ENCODE measurements around the gene NUAK2.

Gene NUAK2

DNA sequence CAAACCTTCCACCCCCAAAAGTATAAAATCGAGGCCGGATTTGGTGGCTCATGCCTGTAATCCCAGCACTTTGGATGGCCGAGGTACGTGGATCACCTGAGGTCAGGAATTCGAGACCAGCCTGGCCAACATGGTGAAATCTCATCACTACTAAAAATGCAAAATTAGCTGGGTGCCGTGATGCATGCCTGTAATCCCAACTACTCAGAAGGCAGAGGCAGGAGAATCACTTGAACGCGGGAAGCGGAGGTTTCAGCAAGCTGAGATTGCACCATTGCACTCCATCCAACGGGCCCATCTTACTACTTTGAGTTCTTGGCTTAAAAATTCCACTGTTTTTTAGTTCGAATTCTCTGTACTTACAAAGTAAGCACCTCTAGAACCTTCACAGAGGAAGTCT is 24.2 kb upstream of the NUAK2 start:
- DNase-seq = no peak

DNA sequence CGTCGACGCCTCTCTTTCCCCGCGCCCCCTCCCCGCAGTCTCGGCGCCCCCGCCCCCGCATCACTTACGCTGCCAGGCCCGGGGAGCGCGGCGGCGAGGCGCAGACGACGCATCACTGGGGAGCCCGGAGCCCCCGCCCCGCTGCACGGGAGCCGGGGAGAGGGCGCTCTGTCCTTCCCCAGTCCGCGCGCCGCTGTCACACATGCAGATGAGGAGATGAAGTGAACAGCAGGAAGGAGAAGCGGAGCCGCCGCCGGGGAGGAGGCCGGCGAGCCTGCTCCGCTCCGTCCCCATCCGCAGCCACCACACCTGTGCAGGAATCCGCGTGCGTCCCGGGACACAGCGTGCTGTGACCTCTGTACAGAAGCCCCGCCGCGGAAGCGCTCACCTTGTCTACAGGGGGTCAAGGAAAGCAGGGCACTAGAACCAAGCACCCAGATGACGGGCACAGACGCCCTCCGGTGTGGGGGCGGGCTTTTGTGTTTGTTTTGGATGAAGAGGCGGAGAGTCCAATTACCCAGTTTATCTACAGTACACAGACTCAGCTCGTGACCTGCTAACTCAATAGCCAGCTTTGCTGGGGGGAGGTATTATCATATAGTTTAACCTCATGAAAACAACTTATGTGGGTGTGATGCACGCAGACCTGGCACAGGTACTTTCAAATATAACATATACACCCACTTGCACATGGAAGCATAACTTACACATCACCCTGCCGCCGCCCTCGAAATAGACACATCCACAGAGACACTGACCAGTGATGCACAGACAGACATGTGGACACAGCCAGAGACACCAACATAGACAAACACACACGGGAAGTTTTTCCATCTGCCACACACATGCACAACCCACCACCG is 22.8 kb upstream of the NUAK2 start:
- DNase-seq = no peak

- DNase-seq = no peak
Observed at GRCh38 chr1:205343431-205344065, 22.0 kb upstream of the NUAK2 start.

- DNase-seq = no peak
Observed at GRCh38 chr1:205342986-205343385, 21.4 kb upstream of the NUAK2 start.

GRCh38 chr1:205340676-205341075 is 19.1 kb upstream of the NUAK2 start:
- no peak for DNase-seq

- no peak for DNase-seq
Observed at GRCh38 chr1:205339717-205340116, 18.2 kb upstream of the NUAK2 start.

- DNase-seq = no peak
Observed at GRCh38 chr1:205339197-205339702, 17.7 kb upstream of the NUAK2 start.

GRCh38 chr1:205338011-205338410 is 16.5 kb upstream of the NUAK2 start:
- no peak for DNase-seq

DNA sequence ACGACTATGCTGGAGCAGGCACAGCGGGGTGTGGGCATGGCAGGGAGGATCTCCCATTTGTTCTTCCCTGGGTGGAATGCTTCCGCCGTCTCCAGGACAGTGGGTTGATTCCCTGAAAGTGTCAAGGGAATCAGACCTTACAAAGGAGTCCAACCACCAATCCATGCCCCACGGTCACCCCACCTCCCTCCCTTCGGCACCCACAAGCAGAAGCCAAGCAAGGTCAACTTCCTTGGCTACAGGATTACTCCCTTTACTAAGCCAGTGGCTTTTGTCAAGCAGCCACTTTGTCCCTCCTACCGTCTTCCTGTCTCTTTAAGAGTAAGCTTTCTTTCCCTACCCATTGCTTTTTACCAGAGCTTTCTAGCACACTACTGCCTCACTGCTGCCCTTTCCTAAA is 15.9 kb upstream of the NUAK2 start:
- DNase-seq = no peak

- peak; percentile 73 for DNase-seq
Observed at GRCh38 chr1:205335692-205336091, 14.1 kb upstream of the NUAK2 start.

GRCh38 chr1:205332015-205332791 is 10.7 kb upstream of the NUAK2 start:
- no peak for DNase-seq

GRCh38 chr1:205330150-205330549 is 8.6 kb upstream of the NUAK2 start:
- DNase-seq = no peak

DNA sequence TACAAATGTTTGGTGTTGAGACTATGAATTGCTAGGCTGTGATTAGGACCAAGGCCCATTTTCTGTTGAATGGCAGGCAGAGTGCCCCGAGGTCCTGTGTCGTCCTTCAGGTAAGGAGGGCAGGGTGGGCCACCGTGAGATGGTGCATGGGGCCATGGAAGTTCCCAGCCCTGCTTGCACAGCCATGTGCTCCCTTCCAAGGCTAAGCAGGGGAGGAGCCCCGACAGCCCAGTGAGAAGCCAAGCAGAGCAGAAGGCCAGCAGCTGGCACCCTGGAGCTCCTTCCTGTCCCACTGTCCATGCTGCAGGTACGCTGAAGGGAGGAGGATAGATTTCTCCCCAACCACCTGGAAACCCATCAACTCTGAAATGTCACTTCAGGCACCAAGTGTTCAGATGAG is 8.2 kb upstream of the NUAK2 start:
- DNase-seq = no peak

- no peak for DNase-seq
Observed at GRCh38 chr1:205328476-205328875, 6.9 kb upstream of the NUAK2 start.

- DNase-seq = no peak
Observed at GRCh38 chr1:205326812-205327466, 5.4 kb upstream of the NUAK2 start.

DNA sequence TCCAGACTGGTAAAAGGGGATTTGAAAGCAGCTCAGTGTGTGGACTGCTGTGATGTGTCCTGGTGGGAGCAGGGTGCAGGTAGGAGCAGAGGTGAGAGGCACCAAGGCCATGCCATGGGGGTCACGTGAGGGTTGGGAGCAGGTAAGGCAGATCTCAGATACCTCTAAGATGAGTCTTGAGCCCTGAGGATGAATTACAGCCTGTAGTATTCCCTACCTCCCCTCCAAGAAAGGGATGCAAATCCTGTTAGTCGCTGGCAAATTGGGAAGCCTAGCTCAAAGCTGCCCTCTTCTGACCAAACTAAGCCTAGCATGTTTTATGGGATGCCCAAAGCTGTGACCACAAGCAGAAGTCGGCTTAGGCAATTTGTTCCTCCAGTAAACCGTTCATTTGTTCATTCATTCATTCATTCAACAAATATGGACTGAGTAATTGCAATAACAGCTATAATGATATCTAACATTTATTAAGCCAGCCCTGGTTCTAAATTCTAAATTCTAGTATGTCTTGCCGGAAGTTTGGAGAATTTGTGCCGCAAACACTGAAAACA is 3.9 kb upstream of the NUAK2 start:
- peak; percentile 76 for DNase-seq

DNA sequence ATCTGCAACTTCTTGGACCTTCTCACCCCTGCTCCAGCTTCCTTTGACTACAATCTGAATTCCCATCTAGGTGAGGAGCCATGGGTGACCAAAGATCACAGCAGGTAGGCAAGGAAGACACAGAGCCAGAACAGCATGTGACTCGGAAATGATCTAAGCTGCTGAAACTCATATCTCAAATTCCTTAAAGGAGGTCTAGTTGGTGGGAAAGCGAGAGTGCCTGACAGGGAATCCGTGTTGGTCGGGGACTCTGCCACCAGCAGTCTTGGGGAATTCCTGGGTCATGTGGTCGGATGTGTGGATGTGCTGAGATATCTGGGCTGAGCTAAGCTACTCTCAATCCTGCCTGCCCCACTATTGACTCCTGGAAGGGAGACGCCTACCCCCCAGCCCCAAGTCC is 3.2 kb upstream of the NUAK2 start:
- DNase-seq = no peak

DNA sequence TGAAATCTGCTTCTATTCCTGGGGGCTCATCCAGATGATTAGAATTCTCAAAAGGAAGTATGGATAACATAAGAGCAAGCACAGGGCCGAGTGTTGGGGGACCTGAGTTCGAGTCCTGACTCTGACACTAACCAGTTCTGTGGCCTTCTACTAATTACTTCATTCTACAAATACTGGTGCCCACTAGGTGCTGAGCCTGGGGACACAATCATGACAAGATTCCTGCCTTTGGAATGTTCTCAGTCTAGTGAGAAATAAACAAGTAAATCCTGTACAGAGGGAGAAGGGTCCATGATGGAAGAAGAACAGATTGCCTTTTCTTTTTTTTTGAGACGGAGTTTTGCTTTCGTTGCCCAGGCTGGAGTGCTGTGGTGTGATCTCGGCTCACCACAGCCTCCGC is 2.2 kb upstream of the NUAK2 start:
- no peak for DNase-seq

DNA sequence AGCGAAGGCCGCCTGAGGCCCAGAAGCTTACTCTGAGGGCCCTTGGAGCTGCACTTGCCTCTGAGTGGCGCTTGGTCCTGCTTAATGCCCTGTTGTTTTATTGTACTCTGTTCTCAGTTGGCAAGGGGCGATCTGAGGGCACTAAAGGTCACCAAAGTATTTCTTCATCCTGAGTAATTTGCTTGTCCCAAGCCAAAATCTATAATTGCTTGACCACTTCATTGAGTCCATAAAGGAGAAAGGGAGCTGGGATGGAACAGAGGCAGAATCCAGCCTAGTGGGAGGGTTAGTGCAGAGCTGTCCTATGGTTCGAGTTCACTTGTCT is 376 bp upstream of the NUAK2 start:
- DNase-seq = no peak

- DNase-seq = no peak
Observed at GRCh38 chr1:205319081-205320018, 2.2 kb downstream of the NUAK2 start.

DNA sequence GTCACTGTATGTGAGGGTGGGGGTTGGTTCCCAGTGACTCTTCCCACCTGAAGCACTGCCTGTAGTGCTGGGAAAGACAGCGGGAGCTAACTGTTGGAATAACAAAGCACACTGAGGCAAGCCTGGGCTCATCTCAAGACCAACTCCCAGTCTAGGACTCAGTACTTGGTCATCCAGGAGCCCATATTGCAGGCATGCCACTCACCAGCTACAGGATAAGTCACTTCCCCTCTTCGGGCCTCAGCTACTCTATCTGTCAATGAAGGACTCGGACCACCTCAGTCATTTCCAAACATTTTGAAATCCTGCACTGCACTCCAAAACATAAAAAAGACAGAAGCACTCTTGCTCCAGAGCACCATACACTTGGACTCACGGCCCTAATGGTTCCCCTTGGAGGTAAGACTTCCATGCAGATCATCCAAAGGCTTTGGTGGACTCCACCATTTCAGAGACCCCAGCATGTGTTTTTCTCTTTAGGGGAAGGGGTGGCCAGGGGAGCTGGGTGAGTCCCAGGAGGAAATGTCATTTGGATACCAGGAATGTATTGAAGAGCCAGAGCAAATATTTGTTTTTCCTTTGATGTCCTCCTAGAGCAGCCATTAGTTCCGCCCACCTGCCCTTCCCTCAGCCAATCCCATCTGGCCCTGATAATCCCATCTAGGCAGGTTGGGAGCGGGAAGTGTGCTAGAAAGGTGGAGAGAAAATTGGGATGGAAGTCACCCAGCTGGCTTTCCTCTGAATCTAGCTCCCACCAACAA is 3.1 kb downstream of the NUAK2 start:
- DNase-seq = no peak

All from right forelimb (tissue), 1 donor.